Measurements from ENCODE around the gene FASTKD3.
"Not testable (repeated sequence)": the region's sequence is repeated elsewhere in the genome, so short reads cannot be mapped to it uniquely, and the experiment has no call there.

The FASTKD3 gene

GRCh38 chr5:7868773-7869473, at the start of gene FASTKD3, which contains the start of gene MTRR:
FASTKD3 (minus strand) TSS chr5:7869031; CDS start chr5:7868083, 948 bp downstream.
MTRR (plus strand) TSS chr5:7869148; CDS start chr5:7870795, 1,647 bp downstream.
- DNase-seq (ENCODE audit: low read depth in 2 of 2): peak; percentile 79 to 80

- DNase-seq (ENCODE audit: low read depth in 2 of 2): no peak
Measured at GRCh38 chr5:7917130-7918123, 48.6 kb upstream of the FASTKD3 start.

GRCh38 chr5:7916171-7916804, 47.5 kb upstream of the FASTKD3 start:
- DNase-seq (ENCODE audit: low read depth in 2 of 2): no peak

GRCh38 chr5:7911429-7911771, 42.6 kb upstream of the FASTKD3 start:
- DNase-seq (ENCODE audit: low read depth in 2 of 2): not testable (repeated sequence)

GRCh38 chr5:7910738-7911428, 42.1 kb upstream of the FASTKD3 start:
- DNase-seq (ENCODE audit: low read depth in 2 of 2): no peak

GRCh38 chr5:7908317-7908716, 39.5 kb upstream of the FASTKD3 start:
- DNase-seq (ENCODE audit: low read depth in 2 of 2): no peak

GRCh38 chr5:7907612-7908011, 38.8 kb upstream of the FASTKD3 start:
- no peak for DNase-seq (ENCODE audit: low read depth in 2 of 2)

GRCh38 chr5:7904170-7904569, 35.3 kb upstream of the FASTKD3 start:
- DNase-seq (ENCODE audit: low read depth in 2 of 2): no peak

GRCh38 chr5:7902666-7903625, 34.1 kb upstream of the FASTKD3 start:
- no peak for DNase-seq (ENCODE audit: low read depth in 2 of 2)

- no peak for DNase-seq (ENCODE audit: low read depth in 2 of 2)
Measured at GRCh38 chr5:7902201-7902600, 33.4 kb upstream of the FASTKD3 start.

- DNase-seq (ENCODE audit: low read depth in 2 of 2): no peak
Measured at GRCh38 chr5:7897014-7897600, 28.3 kb upstream of the FASTKD3 start.

- DNase-seq (ENCODE audit: low read depth in 2 of 2): no peak
Measured at GRCh38 chr5:7894860-7895259, 26.0 kb upstream of the FASTKD3 start.

GRCh38 chr5:7894439-7894838, 25.6 kb upstream of the FASTKD3 start:
- DNase-seq (ENCODE audit: low read depth in 2 of 2): no peak

- no peak for DNase-seq (ENCODE audit: low read depth in 2 of 2)
Measured at GRCh38 chr5:7888901-7889300, 20.1 kb upstream of the FASTKD3 start.

- DNase-seq (ENCODE audit: low read depth in 2 of 2): no peak
Measured at GRCh38 chr5:7886849-7887475, 18.1 kb upstream of the FASTKD3 start.

GRCh38 chr5:7884491-7885267, 15.8 kb upstream of the FASTKD3 start:
- no peak for DNase-seq (ENCODE audit: low read depth in 2 of 2)

- no peak for DNase-seq (ENCODE audit: low read depth in 2 of 2)
Measured at GRCh38 chr5:7882926-7883325, 14.1 kb upstream of the FASTKD3 start.

- DNase-seq (ENCODE audit: low read depth in 2 of 2): no peak
Measured at GRCh38 chr5:7881816-7882215, 13.0 kb upstream of the FASTKD3 start.

- no peak for DNase-seq (ENCODE audit: low read depth in 2 of 2)
Measured at GRCh38 chr5:7881091-7881490, 12.3 kb upstream of the FASTKD3 start.
